SK-N-SH (cell line): ENCODE measurements around the gene DND1. TPM values are rescaled to one million over a fixed set of nuclear protein-coding genes. Genes with fewer than 3 reads are reported as not detected.

Experiments
- CTCF ChIA-PET: fragments of 300-600, 350-600 bp; formaldehyde crosslinking; extraction: SDS; loops from one replicate; lab custom pipeline; 2021; lab: Yijun Ruan, JAX
- POLR2A ChIA-PET: fragments of 350-600 bp; sonication (Branson Sonifier 250); formaldehyde crosslinking; extraction: SDS; loops from one replicate; lab custom pipeline; 2020; ENCODE audit warnings: antibody characterized with exemption, inconsistent platforms; lab: Yijun Ruan, JAX
- DNase-seq: peaks from one replicate; pipeline ENCODE4 v3.0.0; 2012
- H2AFZ ChIP-seq: fragments of 200-600 bp; sonication (generic); 2 replicates; pipeline ENCODE4 v1.8.1; 2016; ENCODE audit warnings: antibody characterized with exemption, mild to moderate bottlenecking, low read depth
- H3F3A ChIP-seq: fragments of 200-600 bp; sonication (generic); replicated peaks from 2 replicates; pipeline ENCODE3; 2016; ENCODE audit warnings: antibody characterized with exemption, mild to moderate bottlenecking; ENCODE audit not compliant: insufficient read depth
- H3K27ac ChIP-seq, 2 experiments: fragments of 200-500 bp in 1 of 2; fragments of 200-600 bp in 1 of 2; sonication (Bioruptor generic) in 1 of 2; sonication (generic), shearing (Covaris generic) in 1 of 2; 2 replicates each; pipeline versions ENCODE4 v1.5.1 to v1.6.1; 2014 to 2016; ENCODE audit warnings: low read depth in 2 of 2, inconsistent platforms in 1 of 2, low read length in 1 of 2, mild to moderate bottlenecking in 1 of 2, mixed read lengths in 1 of 2
- H3K27me3 ChIP-seq: fragments of 200-600 bp; sonication (generic), shearing (Covaris generic); 2 replicates; pipeline ENCODE4 v1.6.1; 2016; ENCODE audit warnings: mixed run types; ENCODE audit not compliant: insufficient read depth
- H3K36me3 ChIP-seq, 2 experiments: fragments of 200-500 bp in 1 of 2; fragments of 200-600 bp in 1 of 2; sonication (Bioruptor generic) in 1 of 2; sonication (generic) in 1 of 2; replicated peaks in 1 of 2; 2 replicates each; pipeline versions ENCODE3 to v1.5.1; 2014 to 2016; ENCODE audit warnings: low read length in 1 of 2, mild to moderate bottlenecking in 1 of 2; ENCODE audit not compliant: insufficient read depth in 2 of 2, control insufficient read depth in 1 of 2
- H3K4me1 ChIP-seq, 2 experiments: fragments of 200-500 bp in 1 of 2; fragments of 200-600 bp in 1 of 2; sonication (Bioruptor generic) in 1 of 2; sonication (generic), shearing (Covaris generic) in 1 of 2; 2 replicates each; pipeline versions ENCODE4 v1.5.1 to v1.6.1; 2014 to 2016; ENCODE audit warnings: low read depth in 1 of 2, low read length in 1 of 2, mixed run types in 1 of 2; ENCODE audit not compliant: insufficient read depth in 2 of 2, control insufficient read depth in 1 of 2
- H3K4me2 ChIP-seq: fragments of 200-600 bp; sonication (generic), shearing (Covaris generic); 2 replicates; pipeline ENCODE4 v1.6.1; 2017; ENCODE audit warnings: mixed run types
- H3K4me3 ChIP-seq, 2 experiments: fragments of 200-500 bp in 1 of 2; fragments of 200-600 bp in 1 of 2; sonication (Bioruptor generic) in 1 of 2; sonication (generic), shearing (Covaris generic) in 1 of 2; 2 replicates each; pipeline versions ENCODE4 v1.5.1 to v1.8.1; 2014 to 2016; ENCODE audit warnings: low read depth in 2 of 2, inconsistent platforms in 1 of 2, low read length in 1 of 2, mild to moderate bottlenecking in 1 of 2, mixed read lengths in 1 of 2, moderate library complexity in 1 of 2
- H3K79me2 ChIP-seq: fragments of 200-600 bp; sonication (generic); 2 replicates; pipeline ENCODE4 v1.8.1; 2017; ENCODE audit warnings: mild to moderate bottlenecking; ENCODE audit not compliant: insufficient read depth
- H3K9ac ChIP-seq: fragments of 200-600 bp; sonication (generic); 2 replicates; pipeline ENCODE4 v1.6.1; 2017; ENCODE audit warnings: mixed run types
- H3K9me2 ChIP-seq: fragments of 200-600 bp; sonication (generic); 2 replicates; pipeline ENCODE4 v1.6.1; 2017; ENCODE audit warnings: mixed run types
- H3K9me3 ChIP-seq: fragments of 200-600 bp; sonication (generic); 2 replicates; pipeline ENCODE4 v1.6.1; 2017; ENCODE audit warnings: mixed run types, mild to moderate bottlenecking, moderate library complexity
- H4K20me1 ChIP-seq: fragments of 200-600 bp; sonication (generic); 2 replicates; pipeline ENCODE4 v1.6.1; 2017; ENCODE audit warnings: mild to moderate bottlenecking, mixed run types; ENCODE audit not compliant: insufficient read depth
- CHD2 ChIP-seq: fragments of 150-350 bp; IDR thresholded peaks from 2 replicates; pipeline ENCODE4 v1.6.1; 2018; ENCODE audit warnings: low read length; ENCODE audit not compliant: partially characterized antibody
- EP300 ChIP-seq, 2 experiments: IDR thresholded peaks; 2 replicates each; pipeline versions ENCODE4 v1.4.0 to v1.6.1; 2012; ENCODE audit warnings: borderline replicate concordance in 1 of 2, low read depth in 1 of 2, low read length in 1 of 2
- FOXM1 ChIP-seq: IDR thresholded peaks from 2 replicates; pipeline ENCODE4 v1.4.0; 2012; ENCODE audit warnings: low read depth, mild to moderate bottlenecking
- GABPA ChIP-seq: IDR thresholded peaks from 2 replicates; pipeline ENCODE4 v1.4.0; 2012; ENCODE audit warnings: low read depth, mild to moderate bottlenecking
- JUND ChIP-seq: IDR thresholded peaks from 2 replicates; pipeline ENCODE4 v1.4.0; 2012
- MAX ChIP-seq: IDR thresholded peaks from 2 replicates; pipeline ENCODE4 v1.4.0; 2012; ENCODE audit warnings: low read depth
- NRF1 ChIP-seq: IDR thresholded peaks from 2 replicates; pipeline ENCODE4 v1.6.1; 2012; ENCODE audit warnings: low read depth, mild to moderate bottlenecking, low read length
- RAD21 ChIP-seq: IDR thresholded peaks from 2 replicates; pipeline ENCODE4 v1.6.1; 2012; ENCODE audit warnings: mild to moderate bottlenecking, low read length
- RCOR1 ChIP-seq: fragments of 150-350 bp; IDR thresholded peaks from 2 replicates; pipeline ENCODE4 v1.6.1; 2017; ENCODE audit warnings: antibody characterized with exemption, low read length
- REST ChIP-seq: IDR thresholded peaks from 2 replicates; pipeline ENCODE4 v1.6.1; 2012; ENCODE audit warnings: mild to moderate bottlenecking, low read depth, low read length, moderate library complexity
- TCF12 ChIP-seq: IDR thresholded peaks from 2 replicates; pipeline ENCODE4 v1.4.0; 2012
- ZBTB33 ChIP-seq: IDR thresholded peaks from 2 replicates; pipeline ENCODE4 v1.4.0; 2012; ENCODE audit warnings: low read depth, borderline replicate concordance
- WGBS: methylation state at CpG from one replicate; pipeline ENCODE4 v1.1.6; 2017; ENCODE audit warnings: low lambda C conversion rate; 5-methylcytosine and 5-hydroxymethylcytosine counted together
- polyA plus RNA-seq, 3 experiments: library from polyadenylated mRNA; depleted of rRNA; stranded (reverse); fragments of >200 nt; gene quantifications; 2 replicates each; pipeline ENCODE4 v1.2.3, GENCODE V29; 2012

DND1 gene
- polyA plus RNA-seq, 1 of the 3 experiments (the other 2 are of a cell fraction): 1.2 TPM

GRCh38 chr5:140637371-140638100, 35.8 kb downstream of the DND1 start (continued):
- TF ChIP-seq EP300 (IDR thresholded peaks at IDR 0.05; ENCODE audit: borderline replicate concordance in 1 of 2, low read depth in 1 of 2, low read length in 1 of 2): no peak
- no peak for TF ChIP-seq MAX
- TF ChIP-seq GABPA: no peak
- no peak for TF ChIP-seq JUND

GRCh38 chr5:140635291-140636257, 37.8 kb downstream of the DND1 start:
- POLR2A ChIA-PET: interaction anchor here (0.5 kb wide), 1 partner anchor 23 kb away, joined by 3 read pairs; no protein-coding TSS in a partner anchor
- Histone ChIP-seq H3K27ac (no peak overlapping the region), H3F3A (no peaks in the 10 kb centered on the region), H3K9me2 (no peaks in the 10 kb centered on the region), H3K4me1 (peaks cover 0 to 9% of the 10 kb centered on the region in 2 experiments; a peak in 2 of 4 replicates), H3K9me3 (no peaks in the 10 kb centered on the region), H4K20me1 (no peaks in the 10 kb centered on the region), H2AFZ (no peak overlapping the region), H3K4me2 (no peak overlapping the region), H3K4me3 (no peak overlapping the region), H3K9ac (no peak overlapping the region), H3K36me3 (no peaks in the 10 kb centered on the region), H3K27me3 (no peaks in the 10 kb centered on the region), H3K79me2 (peaks cover 9% of the 10 kb centered on the region)
- TF ChIP-seq FOXM1 (no peak), REST (no peak), RAD21 (no peak), RCOR1 (no peak), TCF12 (no peak), EP300 (IDR thresholded peaks at IDR 0.05; ENCODE audit: borderline replicate concordance in 1 of 2, low read depth in 1 of 2, low read length in 1 of 2) (no peak), NRF1 (no peak), ZBTB33 (no peak), CHD2 (no peak)
- DNase-seq: no peak
- WGBS: 77% methylated on average over 6 of the region's 8 CpGs
- CTCF ChIA-PET: interaction anchor here (0.8 to 1.7 kb wide), 5 partner anchors 12 to 270 kb away, joined by 3 to 6 read pairs (median 3); partner anchors contain the start of gene IK
